HG03575 (cell line): ENCODE measurements around the gene IFNAR2.
A peak's percentile ranks its signal among the peaks of the same experiment; 100 is the strongest.

Experiments
- ATAC-seq: cut with Tn5 transposase; IDR thresholded peaks from one replicate; pipeline ENCODE4 v1.9.1; 2021; ENCODE audit not compliant: unreplicated experiment, insufficient number of reproducible peaks, low FRiP score; ENCODE audit errors: extremely low read depth

IFNAR2 gene

GRCh38 chr21:33259428-33259827 lies 29.7 kb downstream of the IFNAR2 start:
- ATAC-seq, result no peak

DNA sequence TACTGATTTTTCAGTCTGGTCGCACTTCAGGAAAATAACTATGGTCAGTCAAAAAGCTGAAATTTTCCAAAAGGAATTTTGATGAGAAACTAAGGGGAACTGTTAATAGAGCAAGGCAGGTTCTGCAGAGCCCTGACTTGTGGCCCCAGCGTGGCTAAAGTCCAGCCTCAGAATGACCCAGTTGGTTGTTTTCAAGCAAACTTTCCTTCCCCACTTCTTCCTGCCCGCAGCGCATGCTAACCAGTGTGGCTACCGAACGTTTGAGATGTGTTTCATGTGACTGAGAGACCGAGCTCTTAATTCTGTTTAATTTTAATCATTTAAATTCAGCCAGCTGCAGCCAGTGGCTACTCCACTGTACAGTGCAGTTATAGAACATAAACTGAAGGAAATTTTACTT lies 30.3 kb downstream of the IFNAR2 start:
- ATAC-seq, result no peak

DNA sequence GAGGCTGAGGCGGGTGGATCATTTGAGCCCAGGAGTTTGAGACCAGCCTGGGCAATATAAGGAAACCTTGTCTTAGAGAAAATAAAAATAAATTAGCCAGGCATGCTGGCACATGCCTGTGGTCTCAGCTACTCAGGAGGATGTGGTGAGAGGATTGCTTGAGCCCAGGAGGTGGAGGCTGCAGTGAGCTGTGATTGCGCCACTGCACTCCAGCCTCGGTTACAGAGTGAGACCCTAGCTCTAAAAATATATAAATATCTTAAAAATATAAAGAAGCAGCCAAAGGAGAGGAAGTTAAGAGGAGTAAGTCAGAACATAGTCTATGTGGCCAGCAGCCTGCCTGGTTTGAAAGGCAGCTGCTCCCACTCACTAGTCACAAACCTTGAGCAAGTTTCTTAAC lies 31.9 kb downstream of the IFNAR2 start:
- ATAC-seq, result no peak

GRCh38 chr21:33262921-33263320 lies 33.2 kb downstream of the IFNAR2 start:
- ATAC-seq, result no peak

DNA sequence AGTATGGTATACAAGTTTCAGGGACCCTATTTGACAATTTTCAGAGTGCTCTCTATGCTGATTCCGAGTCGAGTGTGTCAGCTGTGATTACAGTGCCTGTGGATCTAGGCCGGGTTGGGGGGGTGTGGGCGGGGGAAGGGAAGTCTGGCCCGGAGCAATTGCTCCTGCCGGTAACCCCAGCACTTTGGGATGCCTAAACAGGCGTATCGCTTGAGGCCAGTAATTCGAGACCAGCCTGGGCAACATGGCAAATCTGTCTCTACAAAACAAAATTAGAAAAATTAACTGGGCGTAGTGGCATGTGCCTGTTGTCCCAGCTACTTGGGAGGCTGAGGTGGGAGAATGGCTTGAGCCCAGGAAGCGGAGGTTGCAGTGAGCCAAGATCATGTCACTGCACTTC lies 34.8 kb downstream of the IFNAR2 start:
- ATAC-seq, result no peak

DNA sequence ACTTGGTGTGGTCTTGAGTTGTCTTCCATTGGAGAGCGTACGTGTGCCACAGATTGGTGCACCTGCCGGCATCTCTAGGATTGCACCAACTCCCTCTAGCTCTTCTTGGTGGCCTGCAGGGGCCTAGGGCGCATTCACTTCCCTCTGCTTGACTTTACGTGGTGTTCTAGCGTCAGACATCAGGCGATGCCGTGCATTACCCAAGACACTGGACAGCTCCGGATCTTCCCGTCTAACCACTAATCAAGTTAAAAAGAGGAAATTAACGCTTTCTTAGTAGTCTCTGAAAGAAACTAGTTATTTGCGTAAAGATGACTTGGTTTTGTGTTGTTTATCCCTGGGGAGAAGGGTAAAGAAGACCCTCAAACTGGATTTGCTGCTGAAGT lies 35.9 kb downstream of the IFNAR2 start:
- no peak for ATAC-seq

DNA sequence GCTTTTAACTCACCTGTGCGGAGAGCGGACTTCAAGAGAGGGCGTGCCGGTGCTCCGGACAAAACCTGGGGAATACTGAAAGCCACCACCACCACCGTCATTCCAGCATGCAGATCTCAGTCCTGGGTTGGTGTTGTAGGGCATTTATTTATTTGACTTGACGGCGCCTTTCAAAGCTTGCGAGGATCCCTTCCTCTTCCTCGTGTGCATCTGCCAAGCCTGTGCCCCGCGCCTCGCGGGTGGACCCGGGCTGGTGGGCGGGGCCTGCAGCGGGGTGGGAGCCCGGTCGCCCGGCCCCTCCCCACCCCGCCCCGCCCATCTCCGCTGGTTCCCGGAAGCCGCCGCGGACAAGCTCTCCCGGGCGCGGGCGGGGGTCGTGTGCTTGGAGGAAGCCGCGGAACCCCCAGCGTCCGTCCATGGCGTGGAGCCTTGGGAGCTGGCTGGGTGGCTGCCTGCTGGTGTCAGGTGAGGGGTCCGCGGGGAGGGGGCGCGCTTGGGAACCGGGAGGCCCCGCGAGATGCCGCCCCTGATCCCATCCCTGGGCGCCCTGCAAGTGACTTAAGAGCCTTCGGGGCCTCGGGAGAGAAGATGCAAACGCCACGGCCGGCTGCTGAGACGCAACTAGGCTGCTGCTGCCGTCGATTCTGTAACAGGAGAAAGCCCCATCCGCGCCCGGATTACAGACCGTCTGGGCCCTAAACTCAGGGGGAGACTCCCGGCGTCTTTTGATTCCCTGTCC lies 36.5 kb downstream of the IFNAR2 start, which contains the start of gene IL10RB:
Gene IL10RB (plus strand): TSS at position 318 of the 739 bp plus-strand sequence. CDS start 99 bp downstream, at position 417.
- no peak for ATAC-seq

DNA sequence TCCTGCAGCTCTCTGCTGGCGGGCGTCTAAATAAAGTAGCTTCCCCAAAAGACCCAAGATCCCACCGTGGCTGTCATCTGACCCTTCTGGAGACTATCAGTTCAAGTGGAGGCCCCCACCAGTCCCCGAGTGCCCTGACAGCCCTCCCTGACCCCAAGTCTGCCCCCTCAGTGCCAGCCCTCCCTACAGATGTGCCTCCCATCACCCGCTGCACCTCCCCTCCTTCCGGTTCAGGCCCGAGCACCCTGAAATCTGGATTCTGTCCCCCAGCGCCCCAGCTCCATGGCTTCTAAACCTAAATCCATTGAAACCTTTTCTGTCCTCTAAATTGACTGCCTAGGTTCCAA lies 37.0 kb downstream of the IFNAR2 start:
- no peak for ATAC-seq

DNA sequence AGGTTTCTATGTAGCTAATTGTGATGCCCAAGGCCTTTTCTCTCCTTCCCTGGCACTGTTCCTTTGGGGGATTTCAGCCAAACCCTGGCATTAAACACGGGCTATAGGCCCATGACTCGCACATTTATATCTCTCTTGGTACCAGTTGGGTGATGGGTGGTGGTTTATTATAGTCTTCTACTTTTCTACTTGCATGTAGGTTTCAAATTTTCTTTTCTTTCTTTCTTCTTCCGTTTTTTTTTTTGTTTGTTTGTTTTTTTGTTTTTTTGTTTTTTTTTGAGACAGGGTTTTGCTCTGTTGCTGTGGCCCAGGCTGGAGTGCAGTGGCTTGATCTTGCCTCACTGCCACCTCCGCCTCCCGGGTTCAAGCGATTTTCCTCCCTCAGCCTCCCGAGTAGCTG lies 37.5 kb downstream of the IFNAR2 start:
- no peak for ATAC-seq

DNA sequence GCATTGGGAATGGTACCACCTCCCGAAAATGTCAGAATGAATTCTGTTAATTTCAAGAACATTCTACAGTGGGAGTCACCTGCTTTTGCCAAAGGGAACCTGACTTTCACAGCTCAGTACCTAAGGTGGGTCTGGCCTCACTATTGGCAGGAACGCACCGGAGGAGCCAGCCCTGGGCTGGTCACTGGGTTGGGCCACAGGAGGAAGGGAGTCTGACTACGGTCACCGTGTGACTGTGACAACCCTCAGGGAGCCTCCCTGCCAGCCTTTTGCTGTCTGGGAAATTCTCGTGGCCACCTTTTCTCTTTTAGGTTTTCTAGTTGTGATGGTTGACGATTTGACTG lies 38.6 kb downstream of the IFNAR2 start:
- peak; percentile 5 for ATAC-seq

GRCh38 chr21:33268737-33269441 lies 39.2 kb downstream of the IFNAR2 start:
- peak; percentile 56 for ATAC-seq

DNA sequence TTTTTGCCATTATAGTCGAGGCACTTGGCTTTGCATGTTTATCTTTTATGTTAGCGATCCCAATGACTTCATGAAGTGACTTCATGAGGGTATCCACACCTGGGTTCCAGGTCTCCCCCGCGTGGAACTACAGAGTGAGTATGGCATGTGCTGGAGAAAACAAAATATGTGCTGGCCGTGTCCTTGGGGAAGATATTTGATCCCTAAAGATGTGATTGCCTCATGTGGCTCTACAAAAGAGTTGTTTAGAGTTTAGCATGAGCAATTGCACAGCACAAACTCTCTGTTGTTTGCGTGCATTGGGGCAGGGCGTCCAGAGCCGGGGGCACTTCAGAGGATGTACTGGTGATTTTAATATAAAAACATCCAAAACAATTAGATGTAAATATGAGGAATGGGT lies 41.2 kb downstream of the IFNAR2 start:
- no peak for ATAC-seq

- no peak for ATAC-seq
Measured at GRCh38 chr21:33273044-33273443, 43.3 kb downstream of the IFNAR2 start.

DNA sequence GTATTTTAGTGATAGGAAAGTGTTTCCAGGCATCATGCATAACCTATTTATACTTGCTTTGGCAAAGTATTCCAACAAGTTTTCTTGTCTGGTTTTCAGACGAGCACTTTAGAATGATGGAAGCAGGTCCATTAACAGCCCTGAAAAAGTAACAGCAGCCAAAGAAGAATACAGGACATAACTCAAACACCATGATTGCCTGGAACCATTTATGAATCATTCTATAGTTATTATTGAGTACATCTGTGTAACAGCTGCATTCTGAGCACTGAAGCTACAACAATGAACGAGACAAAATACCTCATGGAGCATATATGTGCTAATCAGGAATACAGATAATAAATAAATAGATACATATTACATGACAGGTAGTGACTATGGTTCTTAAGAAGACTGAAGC lies 49.0 kb downstream of the IFNAR2 start:
- no peak for ATAC-seq

- ATAC-seq, result no peak
Measured at GRCh38 chr21:33279330-33279820, 49.6 kb downstream of the IFNAR2 start.
